Motor neuron (in vitro differentiated cells): ENCODE results near the gene CTSO. TPM values are rescaled to one million over a fixed set of nuclear protein-coding genes. Genes with fewer than 3 reads are reported as not detected.
"Not testable (repeated sequence)": the region's sequence is repeated elsewhere in the genome, so short reads cannot be mapped to it uniquely, and the experiment has no call there.

ENCODE experiments used
- ATAC-seq, 8 experiments: fragments of 200-7000 bp; cut with Tn5 transposase; replicated peaks in 6 of 8; 2 replicates each; pipeline ENCODE4 v1.8.0; 2021; ENCODE audit warnings: mild to moderate bottlenecking in 8 of 8, moderate library complexity in 8 of 8
- H3K27ac ChIP-seq, 2 donors: fragments of 250-450 bp; sonication (Bioruptor Pico); 2 replicates each; pipeline ENCODE4 v1.9.0; 2021; ENCODE audit warnings: antibody characterized with exemption in 2 of 2, mild to moderate bottlenecking in 2 of 2, moderate library complexity in 1 of 2
- H3K4me1 ChIP-seq, 2 donors: fragments of 250-450 bp; sonication (Bioruptor Pico); replicated peaks in 1 of 2; 2 replicates each; pipeline ENCODE4 v1.6.1; 2021; ENCODE audit warnings: antibody characterized with exemption in 2 of 2, mild to moderate bottlenecking in 2 of 2, moderate library complexity in 1 of 2
- H3K4me3 ChIP-seq, 5 donors: fragments of 250-450 bp; sonication (Bioruptor Pico); 2 replicates each; pipeline ENCODE4 v1.9.0; 2021; ENCODE audit warnings: antibody characterized with exemption in 5 of 5, mild to moderate bottlenecking in 5 of 5, moderate library complexity in 4 of 5
- WGBS, 10 experiments: fragments of 450-650 bp; shearing (Covaris generic); methylation state at CpG; one replicate each; pipeline ENCODE4 v1.0.0; 2022; 5-methylcytosine and 5-hydroxymethylcytosine counted together
- in situ Hi-C, 9 experiments: fragments of 400-800 bp; cut with MboI; loops; one replicate each; pipeline ENCODE4 v1.15.0; 2021; ENCODE audit warnings: low sequenced_read_pairs in 9 of 9, low pct_unique_long_range_greater_than_20kb in 2 of 9; ENCODE audit not compliant: unreplicated experiment in 9 of 9
- total RNA-seq, 8 experiments: library from RNA; unstranded; fragments of 300-600 nt; gene quantifications; 2 replicates each; pipeline versions ENCODE4 v1.2.3 to v1.2.4, GENCODE V29; 2022

The CTSO gene
- total RNA-seq, 8 experiments from 2014 or later, result 0.76 to 23.2 (median 6.1) TPM

DNA sequence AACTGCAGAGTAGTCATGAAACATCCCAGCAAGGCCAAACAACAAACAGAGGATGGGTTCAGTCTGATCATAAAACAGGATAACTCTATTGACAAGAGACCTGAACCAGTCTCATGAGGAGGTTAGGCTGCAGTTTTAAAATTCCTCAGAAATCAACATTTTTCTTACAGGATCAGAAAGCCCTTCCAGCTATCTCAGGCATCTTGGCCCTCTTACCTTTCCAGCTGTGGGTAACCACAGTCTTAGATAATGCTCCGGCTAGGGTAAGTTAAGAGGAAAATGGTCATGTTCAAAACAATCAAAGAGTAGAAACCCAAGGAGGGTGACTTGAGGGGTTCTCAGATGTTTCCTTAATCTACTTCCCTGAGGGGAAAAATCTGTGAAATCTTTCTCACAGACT is 5.1 kb downstream of the CTSO start:
- H3K4me3 ChIP-seq, result no peak overlapping the region
- no peaks in the 10 kb centered on the region for H3K4me1 ChIP-seq
- in situ Hi-C loops, result loop anchor here in 3 of 9 experiments (10.0 to 25.0 kb wide), 3 partner anchors 134 to 536 kb away; no protein-coding TSS in a partner anchor
- WGBS, 10 experiments, result 43 to 100% (median 100%) methylated on average over 1 of the region's 1 CpG; no CpG with 5 or more reads in 3 of the 10 experiments
- H3K27ac ChIP-seq, result no peak overlapping the region
- ATAC-seq, result no peak

GRCh38 chr4:155946486-155946885 is 7.2 kb downstream of the CTSO start:
- no peak overlapping the region for H3K27ac ChIP-seq
- H3K4me1 ChIP-seq, result peaks cover 0 to 9% of the 10 kb centered on the region in 2 donors
- in situ Hi-C loops, result loop anchor here in 3 of 9 experiments (10.0 to 25.0 kb wide), 3 partner anchors 132 to 534 kb away; no protein-coding TSS in a partner anchor
- H3K4me3 ChIP-seq, result no peak overlapping the region
- WGBS, 10 experiments, result 44 to 100% (median 82%) methylated on average over 1 to 4 of the region's 4 CpGs; no CpG with 5 or more reads in 1 of the 10 experiments
- ATAC-seq, result no peak

DNA sequence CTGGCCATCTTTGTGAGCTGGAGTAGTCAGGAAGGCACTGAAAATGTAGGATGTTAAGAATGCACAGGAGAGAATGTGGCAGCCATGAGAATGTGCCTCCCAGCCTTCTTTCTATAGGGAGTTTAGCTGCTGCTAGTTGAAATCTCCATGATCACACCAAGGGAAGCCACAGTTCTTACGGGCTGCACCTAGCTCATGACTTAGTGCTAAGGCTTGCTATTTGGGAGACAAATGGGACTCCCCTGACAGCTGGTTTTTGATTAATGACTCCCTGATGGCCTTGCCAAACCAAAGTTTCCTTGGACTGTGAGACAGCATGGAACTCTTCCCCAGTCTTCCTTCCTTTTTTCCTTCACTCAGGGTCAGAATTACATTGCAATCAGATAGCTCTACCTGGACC is 9.2 kb downstream of the CTSO start:
- ATAC-seq, result peak in 1 of 8 experiments; percentile 10
- Histone ChIP-seq H3K4me1 (peaks cover 0 to 9% of the 10 kb centered on the region in 2 donors), H3K27ac (no peak overlapping the region), H3K4me3 (no peak overlapping the region)
- in situ Hi-C loops, result loop anchor here in 3 of 9 experiments (10.0 to 25.0 kb wide), 3 partner anchors 130 to 532 kb away; no protein-coding TSS in a partner anchor
- WGBS, 10 experiments, result 80 to 86% (median 83%) methylated on average over 1 of the region's 1 CpG; no CpG with 5 or more reads in 6 of the 10 experiments

DNA sequence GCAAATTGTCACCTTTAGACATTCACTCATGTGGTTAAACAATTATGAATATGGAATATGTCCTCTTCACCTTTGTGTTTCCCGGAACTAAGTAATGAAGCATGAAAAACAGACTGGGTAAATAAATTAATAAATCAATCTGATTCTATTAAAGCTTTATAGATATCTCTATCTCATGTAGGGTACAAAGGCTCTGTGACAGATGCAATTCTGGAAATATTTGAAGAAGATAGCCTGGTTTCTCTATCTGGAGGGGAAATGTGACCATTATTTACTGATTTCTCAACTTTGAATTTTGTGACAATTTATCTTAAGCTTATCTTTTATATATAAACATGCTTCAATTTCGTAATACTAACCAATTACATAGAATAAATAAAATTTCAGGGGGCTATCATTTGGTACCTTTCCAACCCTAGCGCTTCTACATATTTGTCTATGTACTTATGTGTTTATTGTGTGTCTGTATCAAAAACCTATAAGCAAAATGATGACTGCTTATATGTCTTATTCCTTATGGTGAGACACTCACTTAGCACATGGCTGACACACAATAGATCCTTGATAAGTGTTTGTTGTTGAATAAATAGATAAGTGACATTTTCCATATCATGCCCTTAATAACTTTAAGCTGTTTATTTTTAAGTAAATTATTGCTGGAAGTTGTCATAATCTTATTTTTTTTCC is 9.9 kb downstream of the CTSO start:
- in situ Hi-C loops, result loop anchor here in 3 of 9 experiments (10.0 to 25.0 kb wide), 3 partner anchors 129 to 531 kb away; no protein-coding TSS in a partner anchor
- Histone ChIP-seq H3K27ac (no peak overlapping the region), H3K4me1 (peaks cover 0 to 9% of the 10 kb centered on the region in 2 donors), H3K4me3 (no peak overlapping the region)
- ATAC-seq, result no peak
- 43 to 100% (median 88%) methylated on average over 1 to 3 of the region's 3 CpGs for WGBS, 10 experiments

DNA sequence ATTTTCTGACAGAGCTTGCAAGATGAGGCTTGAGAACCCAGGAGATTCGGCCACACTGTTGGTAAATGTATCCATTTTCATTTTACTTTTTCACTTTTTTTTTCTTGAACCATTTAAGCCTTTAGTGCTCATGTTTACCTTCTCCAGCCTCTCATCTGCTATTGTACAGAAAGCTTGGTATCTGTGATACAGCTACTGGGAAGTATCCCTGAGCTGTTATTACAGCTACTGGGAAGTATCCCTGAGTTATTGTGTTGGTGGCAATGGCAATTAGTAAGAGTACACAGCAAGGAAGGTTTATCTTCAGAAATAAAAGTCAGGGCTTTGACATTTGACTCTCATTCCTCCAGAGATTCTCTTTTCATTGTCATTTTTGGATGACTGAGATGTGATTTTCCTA is 11.8 kb downstream of the CTSO start:
- in situ Hi-C loops, result loop anchor here in 3 of 9 experiments (10.0 to 25.0 kb wide), 3 partner anchors 127 to 530 kb away; no protein-coding TSS in a partner anchor
- 40 to 100% (median 78%) methylated on average over 1 of the region's 1 CpG; no CpG with 5 or more reads in 5 of the 10 experiments for WGBS, 10 experiments
- peaks cover 0 to 9% of the 10 kb centered on the region in 2 donors for H3K4me1 ChIP-seq

DNA sequence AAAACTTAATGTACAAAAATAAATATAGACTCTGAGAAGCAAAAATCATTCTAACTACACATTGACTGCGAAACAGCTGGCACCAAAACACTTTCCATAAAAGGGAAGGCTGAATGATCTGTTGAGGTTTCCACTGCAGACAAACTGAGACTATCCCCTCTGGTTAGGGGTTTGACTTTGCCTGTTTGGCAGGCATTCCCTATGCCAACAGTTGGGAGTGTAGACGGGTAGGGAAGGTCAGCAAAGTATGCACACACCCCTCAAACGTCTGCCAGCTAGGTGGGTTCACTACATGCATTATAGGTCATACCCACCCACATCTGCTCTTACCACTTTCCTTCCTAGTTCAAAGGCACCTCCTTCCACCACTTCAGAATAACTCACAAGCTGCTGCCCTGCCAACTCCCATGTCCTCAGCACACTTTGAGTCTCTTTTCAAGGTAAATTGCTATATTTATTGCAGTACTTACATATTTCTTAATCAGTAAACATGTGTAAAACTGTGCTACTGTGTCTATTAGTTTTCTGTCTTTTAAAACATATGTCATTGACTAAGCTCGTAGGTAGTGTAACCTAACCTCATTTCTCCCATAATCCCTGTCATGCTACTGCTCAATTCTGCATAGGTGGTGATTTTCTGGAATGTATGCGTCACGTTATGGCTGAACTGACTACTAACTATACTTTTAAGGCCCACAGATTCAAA is 12.4 kb downstream of the CTSO start:
- in situ Hi-C loops, result loop anchor here in 3 of 9 experiments (10.0 to 25.0 kb wide), 3 partner anchors 126 to 529 kb away; no protein-coding TSS in a partner anchor
- no peak overlapping the region for H3K4me3 ChIP-seq
- H3K4me1 ChIP-seq, result peaks cover 0 to 9% of the 10 kb centered on the region in 2 donors
- 60 to 91% (median 81%) methylated on average over 1 to 6 of the region's 6 CpGs for WGBS, 10 experiments
- no peak for ATAC-seq
- H3K27ac ChIP-seq, result no peak overlapping the region

More for the DNA sequence above, 11.8 kb downstream of the CTSO start:
- no peak overlapping the region for H3K27ac ChIP-seq
- peak in 2 of 8 experiments; percentile 23 to 93 for ATAC-seq
- no peak overlapping the region for H3K4me3 ChIP-seq

GRCh38 chr4:155935389-155935986 is 18.2 kb downstream of the CTSO start:
- Histone ChIP-seq H3K4me1 (no peaks in the 10 kb centered on the region), H3K27ac (no peak overlapping the region), H3K4me3 (no peak overlapping the region)
- no peak for ATAC-seq
- WGBS, 10 experiments, result 28 to 100% (median 71%) methylated on average over 2 to 4 of the region's 4 CpGs; no CpG with 5 or more reads in 1 of the 10 experiments
- in situ Hi-C loops, result loop anchor here in 3 of 9 experiments (10.0 to 25.0 kb wide), 3 partner anchors 121 to 523 kb away; no protein-coding TSS in a partner anchor

GRCh38 chr4:155934634-155935033 is 19.0 kb downstream of the CTSO start:
- H3K4me3 ChIP-seq, H3K27ac ChIP-seq, ATAC-seq, H3K4me1 ChIP-seq: not testable (repeated sequence)
- in situ Hi-C loops, result loop anchor here in 3 of 9 experiments (10.0 to 25.0 kb wide), 3 partner anchors 120 to 522 kb away; no protein-coding TSS in a partner anchor
- 58 to 100% (median 72%) methylated on average over 1 to 3 of the region's 4 CpGs; no CpG with 5 or more reads in 4 of the 10 experiments for WGBS, 10 experiments

- Histone ChIP-seq H3K4me1 (no peaks in the 10 kb centered on the region), H3K4me3 (no peak overlapping the region), H3K27ac (no peak overlapping the region)
- WGBS, 10 experiments, result 39 to 92% (median 66%) methylated on average over 2 to 4 of the region's 4 CpGs; no CpG with 5 or more reads in 1 of the 10 experiments
- no peak for ATAC-seq
- in situ Hi-C loops, result loop anchor here in 3 of 9 experiments (10.0 to 25.0 kb wide), 3 partner anchors 117 to 519 kb away; no protein-coding TSS in a partner anchor
Observed at GRCh38 chr4:155931634-155932033, 22.0 kb downstream of the CTSO start.

DNA sequence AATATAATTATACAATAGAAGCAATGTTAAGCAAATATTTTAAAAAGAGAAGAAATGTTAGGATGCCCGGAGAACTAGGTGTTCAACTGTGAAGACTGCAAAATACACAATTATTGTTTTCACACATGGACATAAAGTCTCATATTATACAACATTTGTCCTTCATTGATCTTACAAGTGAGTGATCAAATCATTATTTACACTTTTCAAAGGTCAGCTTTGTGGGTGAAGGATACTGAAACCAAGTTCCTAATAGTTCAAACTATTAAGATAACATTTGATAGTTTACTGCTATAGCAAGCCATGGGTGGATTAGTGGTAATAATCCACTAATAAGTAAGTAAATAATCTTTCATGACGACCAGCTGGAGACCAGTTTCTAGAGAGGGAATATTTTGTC is 23.3 kb downstream of the CTSO start:
- H3K4me1 ChIP-seq, result no peaks in the 10 kb centered on the region
- ATAC-seq, result no peak
- H3K27ac ChIP-seq, result no peak overlapping the region
- in situ Hi-C loops, result loop anchor here in 3 of 9 experiments (10.0 to 25.0 kb wide), 3 partner anchors 116 to 518 kb away; no protein-coding TSS in a partner anchor
- 25 to 100% (median 60%) methylated on average over 1 to 2 of the region's 2 CpGs for WGBS, 10 experiments
- no peak overlapping the region for H3K4me3 ChIP-seq

- 44 to 100% (median 92%) methylated on average over 1 to 3 of the region's 3 CpGs; no CpG with 5 or more reads in 1 of the 10 experiments for WGBS, 10 experiments
- Histone ChIP-seq H3K4me3 (no peak overlapping the region), H3K4me1 (no peaks in the 10 kb centered on the region), H3K27ac (no peak overlapping the region)
- ATAC-seq, result no peak
- in situ Hi-C loops, result loop anchor here in 3 of 9 experiments (10.0 to 25.0 kb wide), 3 partner anchors 115 to 518 kb away; no protein-coding TSS in a partner anchor
Observed at GRCh38 chr4:155929833-155930232, 23.8 kb downstream of the CTSO start.

- ATAC-seq, result no peak
- Histone ChIP-seq H3K4me3 (no peak overlapping the region), H3K4me1 (peaks cover 0 to 5% of the 10 kb centered on the region in 2 donors), H3K27ac (no peak overlapping the region)
- 25 to 83% (median 64%) methylated on average over 1 to 3 of the region's 3 CpGs; no CpG with 5 or more reads in 2 of the 10 experiments for WGBS, 10 experiments
- in situ Hi-C loops, result loop anchor here in 2 of 9 experiments (25.0 kb wide), 2 partner anchors 487 to 512 kb away; no protein-coding TSS in a partner anchor
Observed at GRCh38 chr4:155924637-155925036, 29.0 kb downstream of the CTSO start.
